22Rv1 (cell line): Measurements from ENCODE around the gene GALNTL6.

Source experiments
- CTCF ChIP-seq: fragments of 450-650 bp; IDR thresholded peaks from 2 replicates; pipeline ENCODE4 v1.5.1; 2017; ENCODE audit warnings: mild to moderate bottlenecking
- ZFX ChIP-seq: fragments of 450-650 bp; IDR thresholded peaks from 2 replicates; pipeline ENCODE4 v1.6.1; 2017; ENCODE audit warnings: antibody characterized with exemption, borderline replicate concordance

GRCh38 chr4:172061204-172061603 lies 248.0 kb downstream of the GALNTL6 start:
- no peak for TF ChIP-seq ZFX
- no peak for TF ChIP-seq CTCF
